Right ventricle myocardium inferior (tissue), 1 donor: ENCODE measurements around the gene CYP11A1. TPM values are rescaled to one million over a fixed set of nuclear protein-coding genes. Genes with fewer than 3 reads are reported as not detected.
"Not testable (repeated sequence)": the region's sequence is repeated elsewhere in the genome, so short reads cannot be mapped to it uniquely, and the experiment has no call there.

ENCODE experiments used
- ATAC-seq: fragments of 200-7000 bp; cut with Tn5 transposase; one replicate; pipeline ENCODE4 v1.9.1; 2020; ENCODE audit warnings: mild to moderate bottlenecking, moderate library complexity
- DNase-seq: peaks from one replicate; pipeline ENCODE4 v3.0.0; 2021; ENCODE audit errors: missing footprints
- intact Hi-C: fragments of 100-400 bp; cut with DNase I; formaldehyde crosslinking; loops from one replicate; pipeline ENCODE4 v1.11.0; 2022
- total RNA-seq: library from RNA; stranded (reverse); fragmentation: NEBNext Ultra II Directional; extraction: Animal tissue kit (Norgen Biotek cat#: 25700); gene quantifications from one replicate; pipeline ENCODE4 v1.2.1, GENCODE V29; 2021
- donor health status: DM: no; HTN: yes; CAD: no; lungs with severe emphysema.

Gene CYP11A1
- total RNA-seq, 1 donor from 2014 or later, result 0.24 TPM

DNA sequence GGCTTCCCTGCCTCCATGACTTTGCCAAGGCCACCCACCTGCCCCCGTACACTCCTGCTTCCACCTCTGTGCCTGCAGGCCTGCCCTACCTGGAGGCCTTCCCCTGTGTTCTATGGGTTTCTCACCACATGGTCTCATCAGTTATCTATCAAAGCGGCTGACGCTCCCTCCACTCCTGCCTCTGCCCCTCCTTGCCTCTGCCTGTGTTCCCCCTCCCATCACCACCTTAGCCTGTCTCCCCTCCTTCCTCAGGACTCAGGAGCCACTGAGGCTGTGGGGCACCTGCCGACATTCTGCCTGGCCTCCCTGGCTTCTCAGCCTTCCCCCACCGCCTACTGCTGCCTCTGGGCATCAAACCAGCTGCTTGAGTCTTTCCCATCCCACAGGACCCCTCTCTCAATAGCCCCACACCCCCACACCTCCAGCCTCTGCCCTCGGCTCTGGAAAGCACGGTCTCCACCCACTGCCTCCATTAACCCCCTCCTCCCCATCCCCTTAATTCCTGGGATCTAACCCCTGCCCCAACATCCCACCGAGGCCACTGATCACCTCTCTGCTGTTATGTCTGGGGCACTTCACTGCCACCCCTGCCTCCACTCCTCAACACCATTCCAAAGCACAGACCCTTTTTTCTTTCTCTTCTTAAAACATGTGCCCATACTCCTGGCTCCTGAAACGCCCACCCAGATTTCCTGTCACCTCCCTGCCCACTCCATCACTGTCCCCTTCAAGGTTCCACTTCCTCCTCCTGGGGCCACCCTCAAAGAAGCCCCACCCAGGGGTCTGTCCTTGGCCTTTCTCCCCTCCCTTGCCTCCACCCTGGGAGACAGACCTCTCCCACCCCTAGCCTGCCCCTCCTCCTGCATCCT lies 24.4 kb upstream of the CYP11A1 start:
- ATAC-seq, result no peak
- intact Hi-C loops, result no loop called here
- no peak for DNase-seq

- DNase-seq (no peak), ATAC-seq (no peak)
- intact Hi-C loops, result no loop called here
These were observed 23.3 kb upstream of the CYP11A1 start for GRCh38 chr15:74390647-74391288.

DNA sequence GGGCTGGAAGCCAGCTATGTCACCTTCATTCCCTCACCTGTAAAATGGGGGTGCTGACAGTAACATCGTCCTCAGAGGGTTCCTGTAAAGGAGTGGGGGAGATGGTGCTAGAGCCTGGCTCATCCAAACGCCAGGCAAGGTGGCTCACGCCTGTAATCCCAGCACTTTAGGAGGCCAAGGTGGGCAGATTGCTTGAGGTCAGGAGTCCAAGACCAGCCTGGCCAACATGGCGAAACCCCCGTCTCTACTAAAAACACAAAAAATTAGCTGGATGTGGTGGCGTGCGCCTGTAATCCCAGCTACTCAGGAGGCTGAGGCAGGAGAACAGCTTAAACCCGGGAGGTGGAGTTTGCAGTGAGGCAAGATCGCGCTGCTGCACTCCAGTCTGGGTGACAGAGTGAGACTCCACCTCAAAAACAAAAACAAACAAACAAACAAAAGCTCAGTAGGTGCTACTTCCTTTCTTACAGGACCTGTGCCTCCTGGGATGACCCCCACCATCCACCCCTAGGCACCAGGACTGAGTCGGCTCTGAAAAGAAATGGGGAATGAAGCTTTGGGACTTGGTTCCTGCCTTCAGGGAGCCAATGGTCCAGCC lies 22.7 kb upstream of the CYP11A1 start:
- DNase-seq, ATAC-seq, intact Hi-C loops: not testable (repeated sequence)

DNA sequence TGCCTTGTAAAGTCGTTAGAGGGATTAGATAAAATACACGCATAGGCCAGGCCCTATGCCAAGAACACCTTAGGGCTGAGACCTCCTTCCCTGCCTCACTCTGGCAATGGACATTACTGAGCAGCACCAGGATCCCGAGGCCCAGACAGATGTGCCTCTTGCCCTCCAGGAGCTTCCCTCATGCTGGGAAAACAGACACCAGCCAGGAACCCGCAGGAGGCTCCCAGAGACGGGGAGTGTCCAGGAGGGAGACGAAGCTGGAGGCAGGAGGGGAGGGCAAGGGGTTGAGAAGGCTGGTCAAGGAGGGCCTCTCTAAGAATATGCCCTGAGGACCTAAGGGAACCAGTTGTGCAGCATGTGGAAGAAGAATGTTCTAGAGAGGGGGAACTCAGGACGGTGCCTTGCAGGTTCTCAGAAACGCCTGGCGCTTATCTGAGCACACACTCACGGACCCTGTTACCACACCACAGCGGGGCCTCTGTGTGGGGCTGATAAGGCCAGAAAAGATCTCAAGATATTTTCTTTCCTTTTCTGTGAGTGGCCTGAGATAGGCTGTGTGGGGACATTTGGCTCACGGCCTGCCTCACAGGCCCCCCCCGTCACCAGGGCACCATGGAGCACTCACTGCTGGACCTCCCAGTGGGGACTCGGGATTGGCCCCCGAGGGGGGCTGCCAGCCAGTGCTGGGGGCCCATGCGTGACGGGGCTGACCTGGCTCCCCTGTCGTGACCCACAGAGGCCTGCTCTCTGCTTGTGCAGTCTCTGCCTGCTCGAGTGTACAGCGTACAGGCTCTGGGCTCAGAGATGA lies 22.0 kb upstream of the CYP11A1 start:
- DNase-seq (no peak), ATAC-seq (no peak)
- intact Hi-C loops, result no loop called here

GRCh38 chr15:74388363-74388951 lies 21.0 kb upstream of the CYP11A1 start:
- intact Hi-C loops, result no loop called here
- ATAC-seq (no peak), DNase-seq (no peak)

GRCh38 chr15:74387621-74388362 lies 20.3 kb upstream of the CYP11A1 start:
- DNase-seq (no peak), ATAC-seq (no peak)
- intact Hi-C loops, result no loop called here

- no peak for DNase-seq
- intact Hi-C loops, result no loop called here
- no peak for ATAC-seq
These were observed 19.7 kb upstream of the CYP11A1 start for GRCh38 chr15:74387141-74387541.

GRCh38 chr15:74386496-74387140 lies 19.2 kb upstream of the CYP11A1 start:
- intact Hi-C loops, result no loop called here
- DNase-seq (no peak), ATAC-seq (no peak)

DNA sequence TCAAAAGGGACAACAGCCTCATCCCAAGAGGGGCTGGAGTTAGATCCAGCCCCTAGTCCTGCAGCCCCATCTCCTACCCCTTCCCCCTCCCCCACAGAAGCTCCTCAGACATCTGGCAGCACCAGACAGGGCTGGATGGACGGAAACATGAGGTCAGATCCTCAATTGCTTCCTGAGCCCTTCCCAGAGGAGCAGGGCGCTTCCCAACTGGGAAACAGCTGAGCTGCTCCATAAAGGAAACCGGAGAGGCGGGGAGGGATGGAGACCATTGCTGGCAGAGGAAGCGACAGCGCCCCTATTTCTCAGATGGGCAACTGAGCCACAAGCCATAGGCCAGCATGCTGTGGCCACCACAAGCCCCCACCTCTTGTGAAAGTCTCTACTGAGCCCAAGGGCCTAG lies 18.3 kb upstream of the CYP11A1 start:
- DNase-seq (no peak), ATAC-seq (no peak)
- intact Hi-C loops, result no loop called here

DNA sequence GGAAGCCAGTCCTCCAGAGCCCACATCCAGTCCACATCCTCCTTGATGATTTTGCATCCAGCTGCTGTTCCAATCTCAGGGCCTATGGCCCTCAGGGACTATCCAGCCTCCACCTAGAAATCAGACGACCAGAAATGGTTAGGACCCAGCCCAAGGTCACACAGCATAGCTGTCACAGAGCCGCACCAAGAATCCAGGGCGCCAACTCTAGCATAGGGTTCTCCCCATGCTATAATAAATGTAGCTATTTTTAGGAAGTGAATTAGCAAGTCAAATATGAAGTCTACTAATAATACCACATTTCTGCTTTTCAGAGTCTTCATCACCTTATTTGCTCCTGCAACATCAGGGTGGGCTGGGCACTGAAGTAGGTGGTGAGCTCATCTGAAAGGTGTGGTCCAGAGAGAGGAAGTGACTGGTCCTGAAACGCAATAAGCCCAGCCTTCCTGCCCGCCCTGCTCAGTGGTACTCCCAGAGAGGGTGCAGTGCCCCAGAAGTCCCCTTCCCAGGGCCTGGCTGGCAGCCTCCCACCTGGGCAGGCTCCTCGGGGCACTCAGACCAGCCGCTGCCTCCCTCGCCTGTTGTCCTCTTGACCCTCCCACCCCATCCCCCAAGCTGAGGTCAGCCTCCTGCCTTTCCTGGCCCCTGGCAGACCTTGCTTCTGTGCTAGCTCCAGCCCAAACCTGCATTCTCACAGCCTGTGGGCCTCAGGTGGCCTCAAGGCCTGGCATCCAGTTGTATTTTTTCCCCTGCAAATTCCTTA lies 17.6 kb upstream of the CYP11A1 start:
- intact Hi-C loops, result no loop called here
- ATAC-seq (no peak), DNase-seq (no peak)

DNA sequence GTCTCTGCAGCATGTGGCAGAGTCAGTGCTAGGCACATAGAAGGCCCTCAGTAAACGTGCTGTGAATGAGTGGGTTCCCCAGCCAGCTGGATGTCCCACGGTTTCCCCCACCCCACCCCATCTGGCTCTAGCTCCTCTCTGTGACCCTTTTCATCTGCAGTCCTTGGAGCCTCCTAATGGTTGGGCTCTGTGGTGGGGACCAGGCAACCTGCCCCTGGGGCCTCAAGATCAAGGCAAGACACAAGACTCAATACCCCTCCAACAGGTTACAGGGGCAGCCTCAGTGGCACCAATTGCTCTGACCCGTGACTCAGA lies 17.1 kb upstream of the CYP11A1 start:
- intact Hi-C loops, result no loop called here
- ATAC-seq, result no peak
- DNase-seq, result no peak

GRCh38 chr15:74383695-74384565 lies 16.5 kb upstream of the CYP11A1 start:
- ATAC-seq (no peak), DNase-seq (no peak)
- intact Hi-C loops, result no loop called here

DNA sequence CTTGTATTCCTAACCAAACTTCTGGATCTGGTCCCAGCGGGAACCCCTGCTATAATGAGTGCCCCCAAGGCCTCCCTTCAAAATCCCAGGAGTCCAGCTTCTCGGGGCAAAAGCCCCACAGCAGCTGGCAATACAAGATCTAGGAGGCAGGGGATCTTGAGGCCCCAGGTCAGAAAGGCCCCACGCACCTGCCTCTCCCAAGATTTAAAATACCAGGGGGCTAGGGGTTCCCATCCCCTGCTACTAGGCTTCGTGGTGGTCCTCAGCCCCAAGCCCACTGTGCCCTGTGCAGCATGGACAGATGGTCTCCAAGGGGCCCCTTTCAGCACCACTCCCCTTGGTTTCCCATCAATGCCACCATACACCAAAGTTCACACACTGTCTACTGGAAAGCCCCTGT lies 15.8 kb upstream of the CYP11A1 start:
- DNase-seq, result no peak
- no peak for ATAC-seq
- intact Hi-C loops, result no loop called here

- ATAC-seq (peak; percentile 91), DNase-seq (peak; percentile 92)
- intact Hi-C loops, result loop anchor here (1.0 kb wide), 1 partner anchor 56 kb away; no protein-coding TSS in a partner anchor
These were observed 14.8 kb upstream of the CYP11A1 start for GRCh38 chr15:74382004-74382816.

- intact Hi-C loops, result no loop called here
These were observed 14.0 kb upstream of the CYP11A1 start for GRCh38 chr15:74381481-74381880.

GRCh38 chr15:74381190-74381453 lies 13.7 kb upstream of the CYP11A1 start:
- DNase-seq (no peak), ATAC-seq (no peak)
- intact Hi-C loops, result no loop called here

More at GRCh38 chr15:74381481-74381880, 14.0 kb upstream of the CYP11A1 start:
- DNase-seq (no peak), ATAC-seq (no peak)
